BE2C (cell line): ENCODE data around the gene INPP4B.

Source experiments
- DNase-seq: peaks from one replicate; pipeline ENCODE4 v3.0.0-alpha.2; 2020
- H3K27me3 ChIP-seq: fragments of 250-450 bp; sonication (Bioruptor Pico); 2 replicates; pipeline ENCODE4 v1.5.1; 2020; ENCODE audit warnings: mild to moderate bottlenecking
- H3K36me3 ChIP-seq: fragments of 250-450 bp; sonication (Bioruptor Pico); 2 replicates; pipeline ENCODE4 v1.5.1; 2020; ENCODE audit warnings: mild to moderate bottlenecking
- H3K4me1 ChIP-seq: fragments of 250-450 bp; sonication (Bioruptor Pico); 2 replicates; pipeline ENCODE4 v1.5.1; 2020
- H3K4me3 ChIP-seq: 2 replicates; pipeline ENCODE4 v1.5.1; 2011; ENCODE audit warnings: low read depth, low read length
- H3K9me3 ChIP-seq: fragments of 250-450 bp; sonication (Bioruptor Pico); 2 replicates; pipeline ENCODE4 v1.5.1; 2020
- TF ChIP-seq, protein P1 (sequence below): IDR thresholded peaks from 2 replicates; pipeline ENCODE4 v1.5.1; 2012; ENCODE audit warnings: mild to moderate bottlenecking, low read depth, low read length

The INPP4B gene

DNA sequence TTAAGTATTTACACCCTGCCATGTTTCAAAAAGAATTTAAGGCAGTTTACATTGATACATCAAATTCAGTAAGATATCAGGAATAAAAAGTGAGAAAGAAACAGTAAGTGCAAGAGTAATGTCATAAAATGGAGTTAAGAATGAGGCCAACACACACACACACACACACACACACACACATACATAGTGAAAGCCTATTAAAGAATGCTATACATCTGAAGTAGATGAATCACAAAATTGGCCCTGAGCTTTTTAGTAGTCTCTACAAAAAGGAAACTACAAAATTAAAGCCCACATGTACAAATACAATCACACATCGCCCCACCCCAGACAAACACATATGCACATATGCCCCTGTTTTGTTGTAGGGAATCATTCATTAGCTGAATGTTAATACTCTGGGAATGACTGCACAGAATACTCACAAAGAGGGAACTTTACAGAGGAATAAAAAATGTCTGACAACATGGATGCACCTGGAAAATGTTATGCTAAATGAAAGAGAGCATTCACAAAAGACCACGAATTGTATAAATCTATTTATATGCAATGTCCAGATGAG is 780.9 kb downstream of the INPP4B start:
- no peaks in the 10 kb centered on the region for H3K4me1 ChIP-seq
- no peaks in the 10 kb centered on the region for H3K36me3 ChIP-seq
- H3K27me3 ChIP-seq = no peaks in the 10 kb centered on the region
- no peak for DNase-seq
- no peak overlapping the region for H3K4me3 ChIP-seq
- TF ChIP-seq, protein P1, sequence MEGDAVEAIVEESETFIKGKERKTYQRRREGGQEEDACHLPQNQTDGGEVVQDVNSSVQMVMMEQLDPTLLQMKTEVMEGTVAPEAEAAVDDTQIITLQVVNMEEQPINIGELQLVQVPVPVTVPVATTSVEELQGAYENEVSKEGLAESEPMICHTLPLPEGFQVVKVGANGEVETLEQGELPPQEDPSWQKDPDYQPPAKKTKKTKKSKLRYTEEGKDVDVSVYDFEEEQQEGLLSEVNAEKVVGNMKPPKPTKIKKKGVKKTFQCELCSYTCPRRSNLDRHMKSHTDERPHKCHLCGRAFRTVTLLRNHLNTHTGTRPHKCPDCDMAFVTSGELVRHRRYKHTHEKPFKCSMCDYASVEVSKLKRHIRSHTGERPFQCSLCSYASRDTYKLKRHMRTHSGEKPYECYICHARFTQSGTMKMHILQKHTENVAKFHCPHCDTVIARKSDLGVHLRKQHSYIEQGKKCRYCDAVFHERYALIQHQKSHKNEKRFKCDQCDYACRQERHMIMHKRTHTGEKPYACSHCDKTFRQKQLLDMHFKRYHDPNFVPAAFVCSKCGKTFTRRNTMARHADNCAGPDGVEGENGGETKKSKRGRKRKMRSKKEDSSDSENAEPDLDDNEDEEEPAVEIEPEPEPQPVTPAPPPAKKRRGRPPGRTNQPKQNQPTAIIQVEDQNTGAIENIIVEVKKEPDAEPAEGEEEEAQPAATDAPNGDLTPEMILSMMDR = no peak
- H3K9me3 ChIP-seq = no peaks in the 10 kb centered on the region

DNA sequence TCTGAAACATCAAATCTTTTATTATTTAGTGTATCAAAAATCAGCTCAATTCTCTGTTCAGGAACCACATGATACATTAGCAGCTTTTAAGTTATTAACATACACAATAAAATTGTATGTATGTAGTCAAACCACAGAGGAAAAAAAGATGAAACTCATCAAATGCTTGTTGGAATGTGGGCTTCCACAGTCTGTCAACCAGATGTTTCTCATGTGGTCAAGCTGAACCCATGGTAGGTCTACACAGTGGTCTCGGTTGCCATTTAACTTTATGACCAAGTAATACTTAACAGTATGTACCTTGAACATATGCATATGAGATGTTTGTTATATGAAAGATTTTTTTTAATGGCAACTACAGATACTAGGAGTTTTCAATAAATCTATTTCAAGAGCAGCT is 781.9 kb downstream of the INPP4B start:
- no peaks in the 10 kb centered on the region for H3K27me3 ChIP-seq
- H3K4me3 ChIP-seq = no peak overlapping the region
- DNase-seq = no peak
- TF ChIP-seq, protein P1 = no peak
- H3K4me1 ChIP-seq = no peaks in the 10 kb centered on the region
- H3K9me3 ChIP-seq = no peaks in the 10 kb centered on the region
- no peaks in the 10 kb centered on the region for H3K36me3 ChIP-seq

DNA sequence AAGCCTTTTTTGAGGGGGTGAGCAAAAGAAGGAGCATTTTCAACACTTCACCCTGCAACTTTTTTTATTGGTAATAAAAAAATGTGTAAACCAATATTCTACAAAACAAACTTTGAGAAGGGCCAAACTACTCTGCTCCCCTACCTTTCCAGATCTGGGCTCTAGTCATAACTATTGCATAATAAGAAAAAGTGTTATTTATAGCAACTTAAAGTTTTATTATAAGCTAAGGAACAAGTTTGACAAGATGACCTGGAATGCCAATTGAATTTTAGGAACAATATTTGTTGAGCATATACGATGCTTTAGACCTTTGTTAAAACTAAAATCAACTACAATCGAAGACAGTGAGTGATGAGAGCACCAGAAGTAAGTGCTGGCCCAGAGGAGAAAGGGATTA is 800.1 kb downstream of the INPP4B start:
- Histone ChIP-seq H3K9me3 (no peaks in the 10 kb centered on the region), H3K36me3 (no peaks in the 10 kb centered on the region), H3K4me3 (no peak overlapping the region), H3K27me3 (no peaks in the 10 kb centered on the region), H3K4me1 (no peaks in the 10 kb centered on the region)
- DNase-seq = no peak
- TF ChIP-seq, protein P1 = no peak

DNA sequence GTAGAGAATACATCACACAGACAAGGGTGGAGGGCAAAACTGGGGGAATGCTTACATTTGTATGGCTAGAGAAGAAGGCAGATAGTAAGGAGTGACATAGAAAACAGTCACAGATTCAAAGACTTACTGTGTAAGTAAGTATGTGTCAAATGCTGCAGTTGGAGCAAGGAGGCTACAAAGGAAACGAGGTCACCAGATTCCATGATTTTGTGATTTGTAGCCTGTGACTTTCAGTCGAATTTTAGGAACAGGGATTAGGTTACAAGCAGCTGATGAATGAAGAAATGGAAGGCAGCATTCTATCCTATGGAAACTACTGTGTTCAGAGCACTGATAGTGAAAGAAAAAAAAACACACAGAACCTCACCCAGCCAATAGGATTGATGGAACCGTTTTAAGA is 801.8 kb downstream of the INPP4B start:
- H3K4me3 ChIP-seq = no peak overlapping the region
- H3K4me1 ChIP-seq = peaks cover 3% of the 10 kb centered on the region
- H3K36me3 ChIP-seq = no peaks in the 10 kb centered on the region
- no peaks in the 10 kb centered on the region for H3K27me3 ChIP-seq
- DNase-seq = no peak
- TF ChIP-seq, protein P1 = no peak
- H3K9me3 ChIP-seq = no peaks in the 10 kb centered on the region

DNA sequence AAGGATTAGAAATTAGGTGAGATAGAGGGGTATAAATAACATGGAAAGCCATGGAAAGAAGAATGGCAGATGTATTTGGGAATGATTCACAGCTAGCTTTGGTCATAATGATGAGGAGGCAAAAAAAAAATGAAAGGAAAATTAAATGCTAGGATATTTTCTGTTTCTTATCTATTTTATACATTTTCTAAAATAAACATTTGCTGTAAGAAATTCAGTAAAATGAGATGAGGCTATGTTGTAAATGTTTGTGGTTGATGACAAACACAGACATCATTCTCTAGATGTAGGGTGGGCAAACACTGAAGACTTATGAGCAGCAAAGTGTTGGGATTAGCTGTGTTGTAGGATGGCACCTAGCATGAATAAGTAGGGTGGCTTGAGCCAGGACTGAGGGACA is 802.6 kb downstream of the INPP4B start:
- DNase-seq = no peak
- TF ChIP-seq, protein P1 = no peak
- H3K9me3 ChIP-seq = no peaks in the 10 kb centered on the region
- H3K27me3 ChIP-seq = no peaks in the 10 kb centered on the region
- no peak overlapping the region for H3K4me3 ChIP-seq
- peaks cover 3% of the 10 kb centered on the region for H3K4me1 ChIP-seq
- H3K36me3 ChIP-seq = no peaks in the 10 kb centered on the region

DNA sequence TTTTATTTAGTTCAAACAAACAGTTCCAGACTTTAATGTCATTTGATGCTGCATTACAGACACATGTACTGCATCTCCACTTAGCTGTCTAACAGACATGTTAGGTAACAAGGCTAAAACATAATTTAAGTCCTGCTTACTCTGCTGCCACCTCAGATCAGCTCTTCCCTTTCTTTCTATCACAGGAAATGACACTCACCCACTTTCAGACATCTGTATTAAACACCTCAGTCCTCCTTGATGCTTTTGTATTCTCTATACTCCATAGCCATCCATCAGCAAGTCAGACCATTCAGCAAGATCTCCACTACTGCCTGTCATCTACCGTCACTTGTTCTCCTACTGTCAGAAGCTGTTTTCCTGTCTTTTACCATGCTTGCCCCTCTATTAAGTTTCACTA is 804.3 kb downstream of the INPP4B start:
- no peaks in the 10 kb centered on the region for H3K27me3 ChIP-seq
- H3K4me1 ChIP-seq = peaks cover 3% of the 10 kb centered on the region
- H3K4me3 ChIP-seq = no peak overlapping the region
- H3K36me3 ChIP-seq = no peaks in the 10 kb centered on the region
- DNase-seq = no peak
- H3K9me3 ChIP-seq = no peaks in the 10 kb centered on the region
- TF ChIP-seq, protein P1 = no peak
